Right cardiac atrium (tissue), 5 donors: ENCODE data around the gene TNFSF8. TPM values are rescaled to one million over a fixed set of nuclear protein-coding genes. Genes with fewer than 3 reads are reported as not detected.

Experiments
- ATAC-seq, 2 donors: fragments of 200-7000 bp; cut with Tn5 transposase; one replicate each; pipeline versions ENCODE4 v1.8.0 to v1.9.1; 2020; ENCODE audit warnings: moderate library complexity in 2 of 2, mild to moderate bottlenecking in 1 of 2
- DNase-seq, 3 donors: peaks; one replicate each; pipeline ENCODE4 v3.0.0-alpha.2; 2020
- H3K27ac ChIP-seq: one replicate; pipeline ENCODE4 v1.5.1; 2013; ENCODE audit warnings: mild to moderate bottlenecking, low read length, control low read depth, moderate library complexity
- H3K27me3 ChIP-seq: one replicate; pipeline ENCODE4 v1.6.1; 2013; ENCODE audit not compliant: control insufficient read depth, insufficient read depth
- H3K4me1 ChIP-seq: one replicate; pipeline ENCODE4 v1.6.1; 2013; ENCODE audit warnings: low read length; ENCODE audit not compliant: control insufficient read depth, insufficient read depth
- H3K4me3 ChIP-seq: one replicate; pipeline ENCODE4 v1.5.1; 2013; ENCODE audit warnings: low read length, control low read depth
- H3K9me3 ChIP-seq: one replicate; pipeline ENCODE4 v1.6.1; 2013; ENCODE audit warnings: low read length; ENCODE audit not compliant: control insufficient read depth
- WGBS: extraction: QIAGEN DNeasy Blood & Tissue Kit; methylation state at CpG from one replicate; pipeline ENCODE4 v1.1.7; 2013; 5-methylcytosine and 5-hydroxymethylcytosine counted together
- intact Hi-C, 4 donors: fragments of 100-400 bp; cut with DNase I; formaldehyde crosslinking; loops; one replicate each; pipeline versions ENCODE4 v1.11.0 to v1.14.0; 2022 to 2023
- polyA plus RNA-seq: library from polyadenylated mRNA; stranded (reverse); fragments of 200-250 nt; gene quantifications from one replicate; pipeline ENCODE4 v1.2.3, GENCODE V29; 2013
- total RNA-seq, 4 donors: library from RNA; stranded (reverse); fragmentation: NEBNext Ultra II Directional; extraction: Animal tissue kit (Norgen Biotek cat#: 25700); gene quantifications; one replicate each; pipeline ENCODE4 v1.2.1, GENCODE V29; 2021
- donor health status: healthy with polysubstance abuse.
- donor health status: DM: no; HTN: yes; CAD: no.
- donor health status: DM: no; HTN: no; CAD: no.
- donor health status: DM: no; HTN: yes; CAD: no; lungs with severe emphysema.
- donor health status: DM: yes; HTN: yes; CAD: no.

The TNFSF8 gene
- total and polyA plus RNA-seq, 5 donors: 0.18 to 1.0 (median 0.86) TPM

DNA sequence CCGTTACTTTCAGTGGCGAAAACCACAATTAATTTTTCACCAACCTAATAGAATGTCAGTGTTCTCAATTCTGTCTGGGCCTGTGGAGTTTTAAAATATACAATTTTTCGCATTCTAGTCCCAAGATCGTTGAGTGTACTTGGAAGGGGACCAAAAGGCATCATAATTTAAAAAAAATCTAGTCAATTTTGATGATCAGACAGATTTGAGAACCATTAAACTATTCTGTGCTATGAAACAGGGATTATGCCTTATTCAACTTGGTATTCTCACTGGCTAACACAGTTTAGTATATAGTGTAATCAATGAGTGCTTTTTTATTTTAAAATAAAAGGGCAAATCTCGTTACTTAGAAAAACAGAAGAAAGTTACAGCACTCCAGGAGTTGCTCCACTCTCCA, 63.1 kb downstream of the TNFSF8 start:
- peaks cover 2% of the 10 kb centered on the region for H3K9me3 ChIP-seq
- no peak overlapping the region for H3K4me3 ChIP-seq
- no peak for ATAC-seq
- no peaks in the 10 kb centered on the region for H3K27me3 ChIP-seq
- DNase-seq: no peak
- H3K4me1 ChIP-seq: no peaks in the 10 kb centered on the region
- 82% methylated on average over 5 of the region's 5 CpGs for WGBS
- H3K27ac ChIP-seq: no peak overlapping the region
- intact Hi-C loops: no loop called here

DNA sequence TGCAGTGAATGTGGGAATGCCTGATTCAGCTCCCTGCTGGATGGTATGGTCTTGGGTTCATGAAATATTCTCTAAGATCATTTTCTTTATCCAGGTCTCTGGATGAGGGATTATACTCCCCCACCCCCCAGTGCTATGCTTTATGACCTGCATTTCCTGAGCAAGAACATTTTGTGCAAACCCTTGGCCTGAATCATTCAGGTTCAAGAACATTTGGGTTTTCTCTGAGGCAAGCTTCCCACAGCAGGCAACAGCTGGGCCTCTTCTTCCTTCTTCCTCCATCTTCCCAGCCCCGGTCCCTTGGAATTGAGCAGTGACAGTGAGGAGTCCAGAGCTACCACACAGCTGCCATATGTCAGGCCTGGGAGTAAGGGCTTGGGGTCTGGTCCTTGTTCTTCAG, 65.9 kb downstream of the TNFSF8 start:
- Histone ChIP-seq H3K9me3 (peaks cover 2% of the 10 kb centered on the region), H3K27ac (no peak overlapping the region), H3K27me3 (no peaks in the 10 kb centered on the region), H3K4me1 (no peaks in the 10 kb centered on the region), H3K4me3 (no peak overlapping the region)
- no peak for ATAC-seq
- WGBS: 56% methylated on average over 1 of the region's 1 CpG
- intact Hi-C loops: no loop called here
- DNase-seq: no peak

DNA sequence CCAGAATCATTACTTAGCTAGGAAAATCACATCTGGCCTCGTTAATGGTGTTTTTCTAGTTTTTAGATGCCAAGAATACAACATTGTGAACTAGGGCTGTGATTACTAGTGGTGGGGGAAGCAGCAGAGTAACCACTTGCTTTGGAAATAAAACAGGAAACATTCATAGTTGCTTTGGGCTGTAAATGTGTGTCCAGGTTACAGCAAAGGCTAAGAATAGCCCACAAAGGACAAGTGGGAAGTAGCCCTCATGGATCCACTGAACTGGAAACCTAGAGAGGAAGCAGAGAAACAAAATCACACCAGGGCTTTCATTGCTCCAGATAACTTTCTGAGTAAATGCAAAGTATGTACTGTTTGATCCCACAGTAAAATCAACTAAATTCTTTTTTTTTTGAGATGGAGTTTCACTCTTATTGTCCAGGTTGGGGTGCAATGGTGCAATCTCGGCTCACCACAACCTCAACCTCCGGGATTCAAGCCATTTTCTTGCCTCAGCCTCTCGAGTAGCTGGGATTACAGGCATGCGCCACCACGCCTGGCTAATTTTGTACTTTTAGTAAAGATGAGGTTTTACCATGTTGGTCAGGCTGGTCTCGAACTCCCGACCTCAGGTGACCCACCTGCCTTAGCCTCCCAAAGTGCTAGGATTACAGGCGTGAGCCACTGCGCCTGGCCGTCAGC, 68.3 kb downstream of the TNFSF8 start:
- Histone ChIP-seq H3K4me3 (no peak overlapping the region), H3K4me1 (no peaks in the 10 kb centered on the region), H3K27ac (no peak overlapping the region), H3K27me3 (no peaks in the 10 kb centered on the region), H3K9me3 (peaks cover 2% of the 10 kb centered on the region)
- ATAC-seq (peak; percentile 21 to 47), DNase-seq (no peak)
- intact Hi-C loops: no loop called here
- 86% methylated on average over 11 of the region's 11 CpGs for WGBS

DNA sequence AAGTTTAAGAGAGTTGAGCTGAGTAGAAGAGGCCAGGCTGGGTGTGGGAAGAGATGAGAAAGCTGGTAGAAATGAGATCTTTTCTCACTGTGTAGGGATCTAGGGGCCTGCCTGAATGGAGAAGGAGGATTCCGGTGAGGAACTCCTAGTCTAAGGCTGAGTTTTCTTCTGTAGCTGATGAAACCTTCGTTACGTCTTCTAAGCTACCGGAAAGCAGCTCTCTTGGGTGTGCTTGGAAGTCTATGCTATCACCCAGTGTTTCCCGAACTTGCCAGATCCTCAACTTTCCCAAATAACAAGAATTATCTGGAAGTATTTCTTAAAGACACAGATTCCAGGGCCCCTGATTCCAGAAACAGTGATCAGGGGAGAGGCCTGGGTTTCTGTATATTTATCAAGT, 69.1 kb downstream of the TNFSF8 start:
- Histone ChIP-seq H3K4me1 (no peaks in the 10 kb centered on the region), H3K27ac (no peak overlapping the region), H3K27me3 (no peaks in the 10 kb centered on the region), H3K4me3 (no peak overlapping the region), H3K9me3 (peaks cover 2% of the 10 kb centered on the region)
- WGBS: 61% methylated on average over 5 of the region's 5 CpGs
- DNase-seq (no peak), ATAC-seq (peak; percentile 51 to 63)
- intact Hi-C loops: no loop called here

DNA sequence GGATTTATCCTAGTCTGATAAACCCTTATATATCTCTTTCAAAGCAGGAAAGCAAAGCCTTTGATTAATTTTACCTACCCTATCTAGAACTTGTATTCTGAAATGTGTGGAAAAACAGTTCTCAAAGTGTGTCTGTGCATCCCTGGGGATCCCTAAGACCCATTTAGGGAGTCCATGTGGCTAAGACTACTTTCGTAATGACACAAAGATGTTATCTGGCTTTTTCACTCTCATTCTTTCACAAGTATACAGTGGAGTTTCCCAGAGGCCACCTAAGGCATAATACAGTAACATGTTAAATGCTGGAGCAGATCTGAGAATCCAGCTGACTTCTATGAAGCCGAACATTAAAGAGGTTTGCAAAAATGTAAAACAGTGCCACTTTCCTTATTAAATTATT, 70.2 kb downstream of the TNFSF8 start:
- Histone ChIP-seq H3K27me3 (no peaks in the 10 kb centered on the region), H3K4me1 (peaks cover 3% of the 10 kb centered on the region), H3K4me3 (no peak overlapping the region), H3K27ac (no peak overlapping the region), H3K9me3 (no peaks in the 10 kb centered on the region)
- WGBS: 68% methylated on average over 2 of the region's 2 CpGs
- intact Hi-C loops: no loop called here
- DNase-seq (no peak), ATAC-seq (no peak)

DNA sequence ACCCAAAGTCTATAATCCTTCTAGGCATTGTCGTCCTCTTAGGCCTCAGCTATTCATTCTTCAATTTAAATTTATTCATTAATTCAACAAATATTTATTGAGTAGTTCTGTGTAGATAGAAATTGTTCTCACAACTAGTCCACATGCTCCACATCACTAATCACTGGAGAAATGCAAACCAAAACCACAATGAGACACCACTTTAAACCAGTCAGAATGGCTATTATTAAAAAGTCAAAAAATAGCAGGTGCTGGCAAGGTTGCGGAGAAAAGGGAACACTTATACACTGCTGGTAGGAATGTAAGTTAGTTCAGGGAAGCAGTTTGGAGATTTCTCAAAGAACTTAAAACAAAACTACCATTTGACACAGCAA, 73.5 kb downstream of the TNFSF8 start:
- Histone ChIP-seq H3K4me1 (peaks cover 3% of the 10 kb centered on the region), H3K27ac (no peak overlapping the region), H3K4me3 (no peak overlapping the region), H3K27me3 (no peaks in the 10 kb centered on the region), H3K9me3 (no peaks in the 10 kb centered on the region)
- intact Hi-C loops: no loop called here
- WGBS: 79% methylated on average over 2 of the region's 2 CpGs
- ATAC-seq: no peak
- no peak for DNase-seq

DNA sequence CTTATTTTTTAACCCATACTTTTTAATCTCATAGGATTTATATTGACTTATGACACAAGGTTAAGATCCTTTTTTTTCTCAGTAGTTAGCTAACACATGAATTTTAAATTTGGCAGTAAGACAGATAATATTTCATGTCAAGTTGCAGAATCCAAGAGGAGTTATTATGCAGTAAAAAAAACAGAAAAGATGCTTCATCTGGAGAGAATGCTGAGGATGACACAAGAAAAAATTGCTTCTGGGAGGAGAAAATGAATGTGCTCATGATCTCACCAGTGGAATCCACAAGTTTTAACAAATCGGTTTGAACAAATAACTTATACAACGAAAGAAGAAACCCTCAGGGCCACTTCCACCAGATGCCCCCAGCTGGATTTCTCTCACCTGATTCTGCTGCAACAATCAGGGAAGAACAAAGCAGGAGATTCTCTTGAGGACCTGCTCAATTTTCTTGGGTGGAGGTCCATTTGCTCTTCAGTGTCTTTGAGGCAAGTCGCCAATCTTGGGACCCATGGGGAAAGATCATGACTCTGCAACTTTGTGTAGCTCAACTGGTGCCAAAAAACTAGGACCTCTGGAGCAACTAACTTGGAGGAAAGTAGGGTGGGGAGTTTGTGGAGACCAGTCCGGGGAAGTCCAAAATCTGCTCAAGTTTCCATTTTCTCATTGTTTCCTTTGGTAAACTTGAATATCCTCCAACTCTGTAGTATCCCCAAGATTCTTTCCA, 74.0 kb downstream of the TNFSF8 start:
- 57% methylated on average over 4 of the region's 4 CpGs for WGBS
- peak; percentile 60 to 65 for ATAC-seq
- no peaks in the 10 kb centered on the region for H3K9me3 ChIP-seq
- intact Hi-C loops: no loop called here
- H3K4me3 ChIP-seq: no peak overlapping the region
- peaks cover 3% of the 10 kb centered on the region for H3K4me1 ChIP-seq
- peak overlapping the region; percentile 64 for H3K27ac ChIP-seq
- peak in 2 of 3 donors; percentile 44 to 58 for DNase-seq
- no peaks in the 10 kb centered on the region for H3K27me3 ChIP-seq

DNA sequence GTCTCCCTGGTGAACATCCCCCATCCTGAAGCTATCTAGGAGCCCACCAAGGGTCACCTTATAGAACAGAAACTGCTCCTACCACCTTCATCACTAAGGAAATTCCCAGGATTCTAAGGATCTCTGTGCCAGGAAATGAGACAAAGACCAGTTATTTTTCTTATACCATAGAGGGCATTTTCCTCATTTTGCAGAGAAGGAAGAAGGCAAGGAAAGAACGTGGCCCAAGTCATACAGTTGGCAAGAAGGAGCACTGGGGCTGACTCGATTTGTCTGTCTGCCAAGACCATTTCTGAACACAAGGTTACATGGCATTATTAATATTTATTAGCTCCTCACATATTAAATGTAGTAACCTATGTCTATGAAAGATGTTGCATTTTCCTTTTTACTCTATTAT, 74.9 kb downstream of the TNFSF8 start:
- intact Hi-C loops: no loop called here
- H3K4me1 ChIP-seq: peaks cover 3% of the 10 kb centered on the region
- 50% methylated on average over 2 of the region's 2 CpGs for WGBS
- no peak overlapping the region for H3K4me3 ChIP-seq
- ATAC-seq: no peak
- H3K9me3 ChIP-seq: no peaks in the 10 kb centered on the region
- no peak overlapping the region for H3K27ac ChIP-seq
- H3K27me3 ChIP-seq: no peaks in the 10 kb centered on the region
- DNase-seq: no peak

DNA sequence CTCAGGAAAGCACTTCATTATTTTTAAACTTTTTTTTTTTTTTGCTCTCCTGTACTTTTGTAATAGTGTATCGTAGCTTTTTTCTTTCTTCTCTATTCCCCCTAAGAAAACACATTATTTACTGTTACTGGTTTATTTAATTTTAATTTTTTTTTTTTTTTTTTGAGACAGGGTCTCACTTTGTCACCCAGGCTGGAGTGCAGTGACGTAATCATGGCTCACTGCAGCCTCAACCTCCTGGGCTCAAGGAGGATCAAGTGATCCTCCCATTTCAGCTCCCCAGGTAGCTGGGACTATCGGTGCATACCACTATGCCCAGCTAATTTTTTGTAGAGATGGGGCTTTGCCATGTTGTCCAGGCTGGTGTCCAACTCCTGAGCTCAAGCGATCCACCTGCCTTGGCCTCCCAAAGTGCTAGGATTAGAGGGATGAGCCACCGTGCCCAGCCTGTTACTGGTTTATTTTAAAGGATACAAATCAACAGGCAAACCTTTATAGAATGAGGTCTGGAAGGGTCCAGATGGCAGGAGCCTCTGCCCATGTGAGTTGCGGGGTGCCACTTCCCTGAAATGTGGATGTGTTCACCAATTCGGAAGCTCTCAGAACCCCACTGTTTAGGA, 75.5 kb downstream of the TNFSF8 start:
- no peaks in the 10 kb centered on the region for H3K9me3 ChIP-seq
- WGBS: 92% methylated on average over 7 of the region's 7 CpGs
- H3K4me1 ChIP-seq: peaks cover 3% of the 10 kb centered on the region
- no peaks in the 10 kb centered on the region for H3K27me3 ChIP-seq
- ATAC-seq (no peak), DNase-seq (no peak)
- intact Hi-C loops: no loop called here
- no peak overlapping the region for H3K4me3 ChIP-seq
- H3K27ac ChIP-seq: no peak overlapping the region

DNA sequence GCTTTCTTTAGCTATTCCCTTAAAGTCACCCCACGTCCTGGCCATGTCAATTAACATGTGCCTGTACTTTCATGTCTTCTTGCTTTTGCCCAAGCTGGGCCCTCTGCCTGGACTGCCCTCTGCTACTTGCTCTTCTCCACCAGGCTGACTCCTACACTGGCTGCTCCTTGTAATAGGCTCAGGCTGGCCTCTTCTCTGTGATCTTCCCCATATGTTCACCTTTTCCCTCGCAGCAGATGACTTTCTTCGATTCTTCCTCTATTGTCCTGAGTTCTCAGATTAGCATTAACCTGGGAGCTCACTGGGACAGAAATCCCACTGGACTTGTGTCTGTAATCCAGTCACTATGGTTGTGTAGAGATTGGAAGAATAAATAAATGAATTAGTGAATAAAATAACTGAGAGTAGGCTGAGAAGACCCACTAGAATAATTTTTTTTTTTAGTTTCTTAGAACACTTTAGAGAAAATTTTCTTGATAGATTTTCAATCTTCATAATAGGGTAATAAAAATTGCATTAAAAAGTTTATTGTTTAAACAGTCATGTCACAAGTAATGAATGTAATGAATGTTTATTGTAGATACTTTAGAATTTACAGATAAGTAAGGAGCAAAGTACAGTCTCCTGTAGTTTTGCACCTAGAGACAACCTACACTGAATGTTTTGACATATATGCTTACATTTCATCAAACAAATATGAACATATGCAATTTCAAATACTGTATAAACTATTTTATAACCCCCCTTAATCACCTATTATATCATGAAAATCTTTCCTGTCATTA, 77.1 kb downstream of the TNFSF8 start:
- Histone ChIP-seq H3K27me3 (no peaks in the 10 kb centered on the region), H3K27ac (no peak overlapping the region), H3K4me1 (peaks cover 3% of the 10 kb centered on the region), H3K9me3 (no peaks in the 10 kb centered on the region), H3K4me3 (no peak overlapping the region)
- DNase-seq: no peak
- intact Hi-C loops: no loop called here
- no peak for ATAC-seq
- 84% methylated on average over 3 of the region's 3 CpGs for WGBS
